ENCODE measurements around the gene TIMELESS.
"Not testable (repeated sequence)": the region's sequence is repeated elsewhere in the genome, so short reads cannot be mapped to it uniquely, and the experiment has no call there.

DNA sequence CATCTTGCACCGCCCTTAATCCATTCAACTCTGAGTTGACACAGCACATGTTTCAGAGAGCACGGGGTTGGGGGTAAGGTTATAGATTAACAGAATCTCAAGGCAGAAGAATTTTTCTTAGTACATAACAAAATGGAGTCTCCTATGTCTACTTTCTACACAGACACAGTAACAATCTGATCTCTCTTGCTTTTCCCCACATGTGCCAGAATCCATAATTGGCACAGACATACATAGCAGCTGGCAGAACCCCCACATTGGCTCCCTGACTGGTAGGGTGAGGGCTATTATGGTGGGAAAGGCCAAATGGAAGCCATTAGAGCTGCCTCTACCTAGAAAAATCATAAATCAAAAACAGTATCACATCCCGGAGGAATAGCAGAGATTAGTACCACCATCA, 48.1 kb downstream of the TIMELESS start:
- TF ChIP-seq, protein P1, sequence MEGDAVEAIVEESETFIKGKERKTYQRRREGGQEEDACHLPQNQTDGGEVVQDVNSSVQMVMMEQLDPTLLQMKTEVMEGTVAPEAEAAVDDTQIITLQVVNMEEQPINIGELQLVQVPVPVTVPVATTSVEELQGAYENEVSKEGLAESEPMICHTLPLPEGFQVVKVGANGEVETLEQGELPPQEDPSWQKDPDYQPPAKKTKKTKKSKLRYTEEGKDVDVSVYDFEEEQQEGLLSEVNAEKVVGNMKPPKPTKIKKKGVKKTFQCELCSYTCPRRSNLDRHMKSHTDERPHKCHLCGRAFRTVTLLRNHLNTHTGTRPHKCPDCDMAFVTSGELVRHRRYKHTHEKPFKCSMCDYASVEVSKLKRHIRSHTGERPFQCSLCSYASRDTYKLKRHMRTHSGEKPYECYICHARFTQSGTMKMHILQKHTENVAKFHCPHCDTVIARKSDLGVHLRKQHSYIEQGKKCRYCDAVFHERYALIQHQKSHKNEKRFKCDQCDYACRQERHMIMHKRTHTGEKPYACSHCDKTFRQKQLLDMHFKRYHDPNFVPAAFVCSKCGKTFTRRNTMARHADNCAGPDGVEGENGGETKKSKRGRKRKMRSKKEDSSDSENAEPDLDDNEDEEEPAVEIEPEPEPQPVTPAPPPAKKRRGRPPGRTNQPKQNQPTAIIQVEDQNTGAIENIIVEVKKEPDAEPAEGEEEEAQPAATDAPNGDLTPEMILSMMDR (IDR thresholded peaks at IDR 0.05), result not testable (repeated sequence)
- not testable (repeated sequence) for TF ChIP-seq POLR2A (IDR thresholded peaks at IDR 0.05)

All from right lobe of liver (tissue), 4 donors.